ENCODE measurements around the gene EVA1B.

DNA sequence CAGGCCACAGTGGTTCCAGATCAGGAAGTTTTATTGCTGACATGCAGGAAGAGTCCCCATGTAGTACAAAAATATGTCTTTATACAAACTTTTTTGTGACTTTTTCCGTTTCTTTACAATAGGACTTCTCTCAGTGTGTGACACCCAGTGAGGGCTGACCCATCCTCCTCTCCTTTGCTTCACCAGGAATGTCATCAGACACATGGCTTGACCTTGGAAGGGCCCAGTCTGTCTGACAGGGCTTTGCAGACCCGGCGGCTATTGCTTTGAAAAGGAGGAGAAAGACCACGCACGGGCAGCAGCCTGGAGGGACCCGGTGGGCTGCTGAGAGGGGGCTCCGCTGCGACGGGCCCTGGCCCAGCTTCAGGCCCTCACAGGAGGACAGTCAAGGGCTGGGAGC lies 16.2 kb upstream of the EVA1B start:
- TF ChIP-seq, protein P1, sequence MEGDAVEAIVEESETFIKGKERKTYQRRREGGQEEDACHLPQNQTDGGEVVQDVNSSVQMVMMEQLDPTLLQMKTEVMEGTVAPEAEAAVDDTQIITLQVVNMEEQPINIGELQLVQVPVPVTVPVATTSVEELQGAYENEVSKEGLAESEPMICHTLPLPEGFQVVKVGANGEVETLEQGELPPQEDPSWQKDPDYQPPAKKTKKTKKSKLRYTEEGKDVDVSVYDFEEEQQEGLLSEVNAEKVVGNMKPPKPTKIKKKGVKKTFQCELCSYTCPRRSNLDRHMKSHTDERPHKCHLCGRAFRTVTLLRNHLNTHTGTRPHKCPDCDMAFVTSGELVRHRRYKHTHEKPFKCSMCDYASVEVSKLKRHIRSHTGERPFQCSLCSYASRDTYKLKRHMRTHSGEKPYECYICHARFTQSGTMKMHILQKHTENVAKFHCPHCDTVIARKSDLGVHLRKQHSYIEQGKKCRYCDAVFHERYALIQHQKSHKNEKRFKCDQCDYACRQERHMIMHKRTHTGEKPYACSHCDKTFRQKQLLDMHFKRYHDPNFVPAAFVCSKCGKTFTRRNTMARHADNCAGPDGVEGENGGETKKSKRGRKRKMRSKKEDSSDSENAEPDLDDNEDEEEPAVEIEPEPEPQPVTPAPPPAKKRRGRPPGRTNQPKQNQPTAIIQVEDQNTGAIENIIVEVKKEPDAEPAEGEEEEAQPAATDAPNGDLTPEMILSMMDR (IDR thresholded peaks at IDR 0.05), result no peak
- TF ChIP-seq POLR2A (IDR thresholded peaks at IDR 0.05), result no peak

Measured in adrenal gland (tissue), 5 donors.